ENCODE results near the gene PRKCD.

Gene PRKCD

DNA sequence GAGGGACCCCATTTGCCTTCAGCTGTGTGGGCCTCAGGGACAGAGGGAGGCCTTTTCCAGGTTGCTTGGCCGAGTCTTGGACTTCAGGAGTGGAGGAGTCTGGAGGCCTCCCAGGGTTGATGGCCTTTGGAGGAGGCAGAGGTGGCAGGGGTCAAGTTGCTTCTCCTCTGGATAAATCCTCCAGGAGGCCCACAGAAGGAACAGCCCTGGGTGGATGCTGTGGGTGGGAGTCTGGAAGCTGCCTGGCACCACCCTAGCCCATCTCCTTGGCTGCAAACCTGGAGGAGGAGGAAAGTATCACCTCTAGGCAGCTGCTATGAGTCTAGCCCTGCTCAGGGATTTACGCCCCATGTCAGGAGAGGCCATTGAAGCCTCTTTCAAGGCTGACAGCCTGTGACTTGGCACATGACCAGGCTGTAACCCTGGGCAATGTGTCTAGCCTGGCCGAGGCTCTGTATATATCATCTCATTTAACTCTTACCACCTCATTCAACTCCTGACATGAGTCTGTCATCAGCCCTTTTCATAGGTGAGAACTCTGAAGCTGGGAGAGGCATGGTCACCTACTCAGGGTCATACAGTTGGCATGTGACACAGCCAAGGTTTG, 2.9 kb upstream of the PRKCD start:
- no peak for DNase-seq

DNA sequence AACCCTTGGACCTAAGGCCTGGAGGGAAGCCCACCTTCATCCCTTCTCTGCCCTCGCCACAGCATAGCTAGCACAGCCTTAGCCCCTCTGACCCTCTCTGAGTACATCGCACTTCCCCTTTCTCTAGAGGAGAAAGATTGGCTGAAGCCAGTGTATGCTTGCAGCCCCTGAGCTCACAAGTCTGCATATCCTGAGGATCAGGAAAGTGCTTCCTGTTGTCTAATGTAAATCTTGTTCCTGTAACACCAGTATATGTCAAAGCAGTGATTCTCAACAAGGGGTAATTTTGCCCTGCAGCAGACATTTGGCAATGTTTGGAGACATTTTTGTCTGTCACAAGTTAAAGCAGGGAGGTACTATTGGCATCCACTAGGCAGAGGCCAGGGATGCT, 2.2 kb upstream of the PRKCD start:
- DNase-seq, result no peak

DNA sequence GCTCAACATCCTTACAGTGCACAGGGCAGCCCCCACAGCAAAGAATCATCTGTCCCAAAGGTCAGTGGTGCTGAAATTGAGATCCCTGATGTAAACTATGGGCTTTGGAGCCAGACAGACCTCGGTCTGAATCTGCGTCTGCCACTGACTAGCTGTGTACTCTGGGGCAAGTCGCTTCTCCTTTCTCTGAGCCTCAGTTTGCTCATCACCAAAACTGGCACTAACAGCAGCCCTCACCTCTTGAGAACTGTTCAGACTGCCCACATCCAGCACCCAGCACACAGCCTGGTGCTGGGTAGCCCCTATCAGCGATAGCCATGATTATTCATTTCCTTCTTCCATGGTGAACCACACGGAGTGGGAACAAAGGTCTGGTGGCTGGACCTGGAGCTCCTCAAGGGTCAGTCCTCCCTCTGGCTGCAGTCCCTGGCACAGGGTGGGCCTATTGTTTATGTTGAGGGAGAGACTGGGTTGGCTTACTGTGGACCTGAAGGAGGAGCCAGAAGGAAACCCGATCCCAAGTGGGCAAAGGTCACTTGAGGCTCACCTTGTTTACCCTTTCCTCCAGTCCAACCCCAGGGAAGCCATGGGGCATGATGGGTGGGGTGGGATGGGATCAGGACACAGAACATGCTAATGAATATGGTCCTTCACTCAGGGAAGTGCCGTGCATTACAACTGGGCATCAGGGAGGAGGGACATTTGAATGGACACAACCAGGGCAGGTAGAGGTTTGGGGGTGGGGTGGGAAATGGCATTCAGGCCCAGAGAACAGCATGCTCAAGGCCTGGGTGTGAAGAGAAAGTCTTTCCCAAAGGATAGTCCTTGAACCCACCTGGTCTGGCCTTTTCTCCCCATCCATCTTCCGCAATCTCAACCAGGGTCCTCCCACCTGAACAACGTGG, 1.6 kb upstream of the PRKCD start:
- no peak for DNase-seq

DNA sequence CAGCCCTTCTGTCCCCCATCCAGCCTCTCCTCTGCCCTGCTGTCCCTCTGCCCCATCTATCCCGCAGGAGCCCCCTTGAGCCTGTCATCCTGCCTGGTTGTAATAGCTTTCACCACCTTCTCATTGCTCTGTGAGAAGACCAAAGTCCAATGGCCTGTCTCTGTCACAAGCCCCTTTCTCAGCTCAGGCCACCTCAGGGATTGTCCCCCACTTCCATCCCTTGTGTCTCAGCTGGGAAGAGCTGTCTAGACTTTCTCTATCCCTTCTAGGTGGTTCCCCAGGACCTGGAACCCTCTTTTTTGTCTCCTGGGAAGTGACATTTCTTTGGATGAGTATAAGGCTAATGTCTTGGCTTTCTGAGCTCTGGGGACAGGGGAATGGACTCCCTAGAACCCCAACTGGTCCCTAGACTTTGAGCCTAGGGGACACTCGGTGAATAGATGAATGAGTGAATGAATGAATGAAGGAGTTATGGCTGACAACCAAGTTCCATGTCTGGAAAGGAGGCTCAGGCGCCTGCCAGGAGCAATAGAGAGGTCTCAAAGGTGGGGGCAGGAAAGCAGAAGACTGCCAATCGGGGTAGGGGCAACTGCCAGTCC, 849 bp upstream of the PRKCD start:
- no peak for DNase-seq

DNA sequence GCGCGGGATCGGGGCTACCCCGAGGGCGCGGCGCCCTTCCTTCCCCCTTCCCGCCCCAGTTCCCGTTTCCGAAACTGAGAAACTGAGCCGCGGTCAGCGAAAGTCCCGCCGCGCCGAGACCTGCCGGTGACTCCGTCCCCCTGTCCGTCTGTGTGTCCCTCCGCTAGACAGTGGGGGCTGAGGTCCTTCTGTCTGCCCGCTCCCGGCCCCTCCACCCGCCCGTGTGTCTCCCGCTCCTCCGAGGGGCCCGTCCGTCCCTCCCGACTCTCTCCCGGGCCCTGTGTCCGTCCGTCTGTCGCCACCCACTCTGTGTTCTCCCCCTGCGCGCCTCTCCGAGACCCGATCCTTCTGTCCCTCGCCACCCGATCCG, 426 bp downstream of the PRKCD start:
- no peak for DNase-seq

DNA sequence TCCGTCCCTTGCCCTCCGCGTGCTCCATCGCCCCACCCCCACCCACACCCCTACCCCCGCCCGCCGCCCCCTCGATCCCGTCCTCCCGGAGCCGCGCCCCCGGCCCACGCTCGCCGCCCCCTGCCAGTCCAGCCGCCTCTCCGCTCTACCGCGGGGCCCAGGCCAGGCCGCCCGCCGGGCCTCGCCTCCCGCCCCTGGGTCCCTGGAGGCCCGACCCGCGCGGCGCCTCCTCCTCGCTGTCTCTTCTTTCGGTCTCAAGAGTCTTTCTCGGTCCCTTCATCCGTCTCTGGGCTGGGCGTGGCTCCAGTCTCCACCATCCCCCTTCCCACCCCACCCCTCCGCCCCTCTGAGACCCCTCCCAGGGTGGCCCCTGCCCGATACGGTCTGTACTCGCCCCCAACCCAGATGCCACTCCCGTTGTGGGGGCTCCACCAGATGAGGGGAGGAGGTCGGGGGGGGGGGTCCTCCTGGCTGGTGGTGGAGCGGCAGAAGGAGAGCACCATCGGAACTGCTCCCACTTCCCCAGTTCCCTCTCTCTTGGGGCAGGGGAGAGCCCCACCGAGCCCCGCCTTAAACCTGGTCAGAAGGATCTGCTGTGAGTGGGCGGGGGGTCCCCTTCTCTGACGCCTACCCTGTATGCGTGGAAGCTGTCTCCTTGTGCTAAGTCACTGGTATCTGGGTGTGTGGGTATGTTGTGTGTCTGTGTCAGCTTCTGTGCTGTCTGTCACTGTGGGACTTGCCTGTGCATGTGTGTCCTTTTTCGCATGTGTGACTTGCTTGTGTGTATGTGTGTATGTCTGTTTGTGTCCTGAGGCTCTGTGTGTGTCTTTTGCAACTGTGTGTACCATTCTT, 1.0 kb downstream of the PRKCD start:
- DNase-seq, result no peak

DNA sequence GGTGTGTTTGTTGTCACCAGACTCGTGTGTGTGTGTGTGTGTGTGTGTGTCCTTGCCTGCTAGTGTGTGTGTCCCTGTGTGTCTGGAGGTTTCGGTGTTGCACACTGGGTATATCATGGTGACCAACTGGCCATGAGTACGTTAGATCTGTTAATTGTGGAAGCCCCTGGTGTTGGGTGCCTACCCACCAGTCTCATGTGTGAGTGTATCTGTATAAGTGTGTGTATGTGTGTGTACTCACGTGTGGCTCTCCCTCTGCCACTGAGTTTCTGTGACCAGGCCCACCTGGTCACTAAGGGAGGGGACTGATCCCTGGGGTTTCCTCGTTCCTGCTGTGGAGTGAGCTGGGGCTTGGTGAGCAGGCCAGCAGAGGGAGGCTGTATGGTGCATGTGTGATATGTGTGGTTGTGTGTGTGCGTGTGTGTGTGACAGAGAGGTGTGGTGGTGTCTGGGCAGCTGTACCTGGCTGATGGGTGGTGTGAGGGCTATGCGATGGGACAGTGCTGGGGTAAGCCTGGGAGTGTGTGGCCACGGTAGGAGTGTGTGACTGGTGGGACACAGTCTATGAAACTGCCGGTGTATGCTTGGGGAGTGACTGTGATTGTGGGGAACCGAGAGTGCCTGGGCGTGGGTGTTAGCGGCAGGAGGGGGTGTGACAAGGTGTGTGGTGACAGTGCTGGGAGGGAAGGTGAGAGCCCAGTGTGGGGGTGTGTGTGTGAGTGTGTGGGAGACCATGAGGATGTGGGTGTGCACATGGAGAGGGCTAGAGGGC, 1.8 kb downstream of the PRKCD start:
- DNase-seq, result no peak

DNA sequence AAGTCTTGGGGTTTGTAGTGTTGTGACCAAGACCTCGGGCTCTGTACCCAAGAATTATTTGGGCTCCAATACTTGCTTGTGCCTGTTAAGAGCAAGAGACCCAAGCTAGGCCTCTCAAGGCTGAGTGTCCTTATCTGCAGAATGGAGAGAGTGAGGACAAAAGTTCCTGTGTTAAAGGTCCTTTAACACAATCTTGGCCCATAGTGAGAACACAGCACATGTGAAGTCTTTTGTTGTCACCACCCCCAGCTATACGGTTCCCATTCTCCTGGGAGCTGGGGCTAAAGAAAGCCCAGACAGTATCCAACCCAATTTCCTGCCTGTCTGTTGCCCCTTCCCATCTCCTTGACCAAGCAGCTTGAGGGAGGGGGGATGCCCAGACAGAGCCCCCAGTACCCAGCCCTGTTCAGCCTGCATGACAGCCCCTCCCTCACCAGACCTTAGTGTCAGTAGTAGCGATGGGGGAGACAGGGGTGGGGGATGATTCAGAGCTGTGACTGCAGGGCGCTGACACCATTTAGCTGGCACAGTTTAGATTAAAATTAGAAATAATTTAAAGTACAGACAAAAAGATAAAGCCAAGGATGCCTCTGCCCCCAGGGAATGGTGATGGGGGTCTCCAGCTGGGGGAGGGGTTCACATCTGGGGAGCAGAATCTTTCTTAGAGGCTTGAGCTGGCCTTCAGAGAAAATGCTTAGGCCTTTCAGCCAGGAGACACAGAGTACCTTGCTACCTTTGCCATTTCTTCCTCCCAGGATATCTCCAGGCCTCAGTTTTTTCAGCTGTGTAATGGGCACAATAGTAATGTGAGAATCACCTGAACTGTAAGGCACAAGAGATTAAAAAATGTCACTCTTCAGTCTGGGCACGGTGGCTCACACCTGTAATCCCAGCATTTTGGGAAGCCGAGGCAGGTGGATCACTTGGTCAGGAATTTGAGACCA, 2.7 kb downstream of the PRKCD start:
- DNase-seq, result no peak

DNA sequence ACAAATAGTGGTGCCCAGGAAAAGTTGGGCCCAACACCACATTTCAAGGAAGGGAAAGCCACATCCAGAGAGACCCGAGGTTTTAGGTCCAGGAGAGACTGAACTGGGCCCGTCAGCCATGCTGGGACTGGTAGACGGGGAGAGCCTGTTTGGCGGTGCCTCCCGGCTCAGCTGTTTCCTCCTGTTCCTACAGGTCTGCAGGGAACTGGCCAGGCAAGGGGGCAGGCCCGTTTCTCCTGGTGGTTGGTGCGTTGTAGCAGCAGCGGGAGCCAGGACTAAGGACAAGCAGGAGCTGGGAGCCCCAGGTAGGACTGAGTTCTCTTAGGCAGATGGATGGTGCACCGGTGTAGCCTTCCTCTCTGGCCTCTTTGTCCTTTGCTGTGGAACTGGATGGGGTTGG, 3.9 kb downstream of the PRKCD start:
- DNase-seq, result no peak

DNA sequence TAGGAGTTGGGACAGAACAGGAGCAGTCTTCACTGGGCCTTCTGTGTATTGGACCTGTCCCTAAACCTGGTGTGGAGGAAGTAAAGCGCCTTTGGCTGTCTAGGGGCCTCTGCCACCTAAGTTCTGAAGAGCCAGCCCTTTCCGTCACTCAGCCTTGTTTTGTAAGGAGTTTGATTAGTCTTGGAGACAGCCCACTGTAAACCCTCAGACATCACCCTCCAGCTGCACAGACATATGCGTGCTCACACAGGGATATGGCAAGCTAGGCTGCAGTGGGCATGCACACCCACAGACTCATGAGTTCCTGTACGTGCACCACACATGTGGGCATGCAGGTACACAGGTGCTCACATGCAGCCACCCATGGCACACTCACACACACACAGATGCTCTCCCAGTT, 5.2 kb downstream of the PRKCD start:
- DNase-seq, result no peak

DNA sequence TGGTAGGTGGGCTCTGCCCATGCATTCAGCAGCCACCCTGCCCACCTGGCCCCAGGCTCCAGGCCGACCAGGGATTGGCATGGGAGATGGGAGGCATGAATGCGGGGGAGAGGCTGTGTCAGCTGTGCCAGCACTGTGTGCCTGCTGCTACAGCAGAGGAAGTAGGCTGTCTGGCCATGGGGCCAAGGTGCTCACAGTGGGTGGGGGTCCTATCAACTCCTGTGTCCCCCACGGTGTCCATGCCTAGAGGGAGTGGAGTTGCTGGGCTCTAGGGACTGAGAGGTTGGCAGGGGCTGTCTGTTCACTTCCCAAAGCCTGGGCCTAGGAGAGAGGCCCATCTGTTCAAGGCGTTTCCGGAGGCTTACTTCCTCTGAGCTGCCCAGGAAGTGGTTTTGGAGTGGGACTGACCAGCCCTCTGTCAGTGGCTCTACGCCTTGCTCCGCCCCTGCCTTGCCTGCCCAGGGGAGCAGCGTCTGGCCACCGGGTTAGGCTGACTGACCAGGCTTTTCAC, 5.8 kb downstream of the PRKCD start:
- no peak for DNase-seq

DNA sequence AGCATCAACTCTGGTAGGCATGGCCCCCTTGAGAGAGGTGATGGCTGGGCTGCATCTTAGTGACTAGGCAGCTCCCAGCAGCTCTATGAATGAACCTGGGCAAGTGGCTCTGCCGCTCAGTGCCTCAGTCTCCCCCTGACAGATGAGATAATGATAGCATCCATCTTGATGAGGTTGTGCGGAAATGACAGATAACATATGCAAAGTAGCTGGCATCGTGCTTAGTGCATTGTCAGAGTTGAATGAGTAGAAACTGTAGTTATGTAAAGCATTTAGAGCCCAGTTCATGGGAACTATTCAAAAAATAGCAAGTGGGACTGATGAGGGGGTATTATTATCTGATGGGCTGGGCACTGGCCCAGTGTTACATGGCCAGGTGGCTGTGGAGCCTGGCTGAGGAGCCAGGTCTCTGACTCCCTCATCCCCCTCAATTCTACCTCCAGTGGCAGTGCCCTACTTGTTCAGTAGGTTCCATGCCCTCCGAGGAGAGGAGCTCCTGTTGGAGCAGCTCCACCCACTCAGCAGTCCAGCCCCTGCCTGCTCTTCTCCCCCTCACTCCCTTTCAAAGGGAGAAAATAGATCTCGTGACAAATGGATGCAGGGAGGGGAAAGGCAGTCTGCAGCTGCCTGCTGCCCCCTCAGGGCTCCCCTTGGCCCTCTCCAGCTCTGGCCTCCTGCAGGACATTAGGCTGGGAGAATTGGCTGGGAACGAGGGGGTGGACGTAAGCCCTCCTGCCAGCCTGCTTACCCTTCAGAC, 6.6 kb downstream of the PRKCD start:
- DNase-seq, result no peak

DNA sequence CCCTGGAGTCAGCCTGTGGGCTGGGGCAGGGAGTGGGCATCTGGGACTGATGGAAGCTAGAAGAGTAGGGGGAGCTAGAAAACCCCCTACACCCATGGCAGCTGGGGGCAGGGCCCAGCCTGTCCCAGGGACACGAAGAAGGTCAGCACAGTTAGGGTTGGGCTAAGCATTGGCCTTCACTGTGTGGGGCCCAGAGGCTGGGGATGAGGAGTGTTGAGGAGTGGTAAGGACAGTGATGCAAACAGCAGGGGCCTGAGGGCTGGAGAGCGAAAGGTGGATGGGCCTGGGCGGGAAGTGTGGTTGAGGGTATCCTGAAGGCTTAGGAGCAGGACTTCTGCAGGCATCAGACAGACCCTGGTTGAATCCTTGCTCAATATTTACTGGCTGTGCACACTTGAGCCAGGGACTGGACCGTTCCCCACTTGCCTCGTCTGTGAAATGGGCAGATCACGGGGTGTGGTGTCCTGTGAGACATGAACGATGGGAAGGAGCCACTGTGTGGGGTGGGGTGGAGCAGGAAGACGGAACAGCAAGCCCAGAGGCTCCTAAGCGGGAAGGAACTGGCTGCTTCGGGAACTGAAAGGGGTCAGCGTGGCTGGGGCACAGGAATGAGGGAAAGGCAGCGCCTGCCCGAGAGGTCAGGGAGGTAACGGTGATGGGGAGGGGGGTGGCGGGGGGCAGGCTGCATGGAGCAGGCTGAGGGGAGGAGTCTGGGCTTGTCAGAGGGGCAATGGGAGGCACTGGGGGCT, 7.3 kb downstream of the PRKCD start:
- DNase-seq, result no peak

DNA sequence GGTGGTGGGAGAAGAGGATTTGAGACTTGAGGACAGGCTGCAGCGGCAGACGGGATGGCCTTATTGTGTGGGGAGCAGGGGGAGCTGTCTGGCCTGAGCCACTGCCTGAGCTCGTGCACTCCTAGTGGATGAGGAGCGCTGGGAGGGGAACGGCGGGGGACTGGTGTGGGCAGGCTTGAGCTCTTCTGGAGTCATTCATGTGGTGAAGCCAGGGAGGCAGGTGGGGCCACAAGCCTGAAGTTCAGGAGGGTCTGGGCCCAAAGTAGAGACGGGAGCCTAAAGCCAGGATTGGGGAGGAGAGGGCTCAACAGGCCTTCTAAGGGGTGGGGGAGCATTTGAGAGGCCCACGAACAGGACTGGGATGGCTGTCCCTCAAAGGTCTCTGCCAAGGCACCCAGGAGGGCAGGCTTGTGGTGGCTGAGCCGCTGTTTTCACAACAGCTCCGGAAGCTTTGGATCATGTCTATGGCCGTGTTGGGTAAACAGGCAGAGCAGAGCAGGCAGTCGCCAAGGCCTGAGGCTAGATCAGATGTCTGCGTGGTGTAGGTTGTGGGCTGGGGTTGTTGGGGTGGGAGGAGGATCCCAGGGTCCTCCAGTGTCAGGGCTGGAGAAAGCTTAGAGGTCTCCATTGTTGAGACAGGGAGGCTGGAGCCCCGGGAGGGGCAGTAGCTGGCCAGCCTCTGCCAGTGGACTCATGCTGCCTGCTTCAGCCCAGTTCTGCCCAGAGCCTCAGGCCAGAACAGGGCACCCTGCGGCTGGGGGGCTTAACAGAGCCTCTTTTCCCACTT, 8.2 kb downstream of the PRKCD start:
- no peak for DNase-seq

DNA sequence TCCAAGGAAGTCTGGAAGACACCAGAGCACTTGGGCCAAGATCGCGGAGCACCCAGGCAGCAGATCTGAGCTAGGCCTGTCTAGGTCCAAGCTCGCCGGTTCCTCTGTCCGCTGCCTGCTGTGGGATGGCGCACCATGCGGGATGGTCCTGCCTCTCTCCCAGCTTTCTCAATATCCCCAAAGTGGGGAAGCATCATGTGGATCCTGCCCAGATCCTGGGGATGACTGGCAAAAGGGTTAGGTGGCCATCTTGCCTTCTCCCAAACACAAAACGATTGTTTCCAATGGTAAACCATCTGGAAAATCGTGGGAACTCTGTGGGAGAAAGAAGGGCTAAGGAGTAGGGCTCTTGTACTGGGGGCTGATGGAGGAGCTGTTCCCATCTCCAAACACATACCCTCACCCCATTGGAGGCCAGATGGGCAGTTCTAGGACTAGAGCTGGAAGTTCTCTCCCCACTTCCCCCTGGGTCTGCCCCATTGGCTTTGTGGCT, 8.9 kb downstream of the PRKCD start:
- DNase-seq, result no peak

DNA sequence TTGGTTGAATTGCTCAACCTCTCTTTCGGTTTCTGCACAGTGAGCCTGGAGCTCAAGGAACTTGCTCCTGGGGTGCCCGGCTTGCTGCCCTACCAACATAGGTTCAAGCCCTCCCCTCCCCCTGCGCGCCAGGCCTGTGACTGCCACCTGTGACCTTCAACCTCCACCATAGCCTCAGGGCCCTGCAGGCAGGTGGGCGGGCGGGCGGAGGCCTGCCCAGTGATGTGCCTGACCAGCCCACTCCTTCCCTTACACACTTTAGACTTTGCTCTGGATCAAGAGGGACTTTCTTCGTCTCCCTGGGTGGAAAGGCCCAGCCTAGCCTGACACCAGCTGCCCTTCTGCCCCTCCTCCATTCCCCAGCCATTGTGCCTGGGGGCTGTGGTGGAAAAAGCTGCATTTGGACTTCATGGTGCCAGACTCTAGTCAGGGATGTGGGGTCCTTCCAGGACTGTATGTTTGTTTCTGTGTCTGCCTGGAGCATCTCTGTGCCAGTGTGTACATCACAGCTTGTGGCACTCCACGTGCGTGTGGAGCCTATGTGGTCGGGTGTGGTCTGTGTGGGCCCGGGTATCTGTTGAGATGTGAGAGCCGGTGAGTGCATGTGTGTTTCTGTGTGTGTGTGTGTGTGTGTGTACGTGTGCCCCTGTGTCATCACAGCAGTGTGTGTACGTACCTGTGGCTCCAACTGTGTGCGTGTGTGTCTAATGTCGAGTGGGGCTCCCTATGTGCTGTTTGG, 9.5 kb downstream of the PRKCD start:
- DNase-seq, result no peak

DNA sequence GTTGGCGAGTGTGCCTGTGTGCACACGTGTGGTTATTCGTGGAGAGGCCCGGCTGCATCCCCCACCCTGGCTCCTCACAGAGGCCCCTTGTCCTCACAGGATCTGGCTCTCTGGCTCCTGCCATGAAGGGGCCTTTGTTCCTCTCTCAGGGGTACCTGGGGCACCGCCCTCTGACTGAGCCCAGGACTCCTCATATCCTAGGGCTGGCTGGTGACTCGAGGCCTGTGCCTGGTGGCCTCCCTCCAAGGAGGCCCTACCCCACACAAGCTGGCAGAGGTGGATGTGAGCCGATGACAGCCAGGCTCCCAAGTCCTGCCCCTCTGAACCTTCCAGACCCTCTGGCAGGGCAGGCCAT, 10.0 kb downstream of the PRKCD start:
- DNase-seq, result no peak

All from NCI-H1048 (cell line).